K562 (cell line): ENCODE data around the gene CCDC167. TPM values are rescaled to one million over a fixed set of nuclear protein-coding genes. Genes with fewer than 3 reads are reported as not detected.

ENCODE experiments used
- AFF4 ChIP-seq: sonication (generic); formaldehyde crosslinking; IDR thresholded peaks from 2 replicates; pipeline ENCODE4 v1.8.0; 2023; ENCODE audit warnings: mild to moderate bottlenecking, missing genetic modification reagents
- ARID3B ChIP-seq: fragments of 250-450 bp; sonication (Bioruptor Pico); IDR thresholded peaks from 2 replicates; pipeline ENCODE4 v1.4.0; 2020; ENCODE audit warnings: borderline replicate concordance
- CREB3L1 ChIP-seq: fragments of 450-650 bp; IDR thresholded peaks from 2 replicates; pipeline ENCODE4 v1.6.1; 2014; ENCODE audit warnings: low read depth, mild to moderate bottlenecking, moderate library complexity, borderline replicate concordance
- EHMT2 ChIP-seq: fragments of 450-650 bp; IDR thresholded peaks from 2 replicates; pipeline ENCODE4 v1.6.1; 2018; ENCODE audit warnings: antibody characterized with exemption
- HMGXB4 ChIP-seq: sonication (generic); formaldehyde crosslinking; IDR thresholded peaks from 2 replicates; pipeline ENCODE4 v1.8.1; 2023; ENCODE audit warnings: mild to moderate bottlenecking, missing genetic modification reagents
- MTA3 ChIP-seq: fragments of 450-650 bp; formaldehyde crosslinking; IDR thresholded peaks from 2 replicates; pipeline ENCODE4 v1.6.1; 2017; ENCODE audit warnings: mild to moderate bottlenecking, borderline replicate concordance
- ZBTB7A ChIP-seq: IDR thresholded peaks from 2 replicates; pipeline ENCODE4 v1.6.1; 2011; ENCODE audit warnings: low read depth, mild to moderate bottlenecking, low read length, moderate library complexity, borderline replicate concordance; ENCODE audit not compliant: control insufficient read depth
- polyA plus RNA-seq, 8 experiments: library from polyadenylated mRNA; depleted of rRNA in 4 of 8; stranded (reverse) in 5 of 8; unstranded in 3 of 8; fragments of >200 nt; fragmentation: Nextera tagmentation in 2 of 8; fragmentation: Illumina TruSeq in 1 of 8; extraction: Ambion mirVana in 2 of 8; extraction: Trizol in 1 of 8; gene quantifications; 2 replicates each; pipeline versions ENCODE4 v1.2.1 to v1.2.3, GENCODE V29; 2011 to 2014; ENCODE audit warnings: inconsistent platforms in 1 of 8, missing spikeins in 1 of 8
- total RNA-seq, 7 experiments: library from RNA; depleted of rRNA in 6 of 7; stranded (reverse); fragments of >200 nt in 6 of 7; fragmentation: Illumina TruSeq in 2 of 7; extraction: Trizol in 2 of 7; gene quantifications; 2 replicates each; pipeline versions ENCODE4 v1.2.1 to v1.2.3, GENCODE V29; 2011 to 2021; ENCODE audit warnings: low replicate concordance in 1 of 7

CCDC167 gene
- total and polyA plus RNA-seq, 9 of the 15 experiments (the other 6 are each of a cell fraction or from before 2014, with no cell fraction given), result 26.0 to 114 (median 45.2) TPM

- TF ChIP-seq CREB3L1 (no peak; the same call in 1 of the 2 replicates), AFF4 (CRISPR knock-in tag) (0 out of 2 replicates have a peak, but pooled peaks have one; percentile 24), ZBTB7A (peak; percentile 83), HMGXB4 (CRISPR knock-in tag) (no peak), MTA3 (0 out of 2 replicates have a peak, but pooled peaks have one; percentile 59), EHMT2 (peak; percentile 37; the same call in 1 of the 2 replicates), ARID3B (no peak)
Measured at GRCh38 chr6:37496951-37497885, 2.5 kb downstream of the CCDC167 start (continued).
